ENCODE measurements around the gene AADACL2.
A peak's percentile ranks its signal among the peaks of the same experiment; 100 is the strongest.
"Not testable (repeated sequence)": the region's sequence is repeated elsewhere in the genome, so short reads cannot be mapped to it uniquely, and the experiment has no call there.

Gene AADACL2

GRCh38 chr3:151761581-151761980, 27.9 kb downstream of the AADACL2 start:
- no peaks in the 10 kb centered on the region for H3K9me3 ChIP-seq (ENCODE audit: control extremely low read depth in 1 of 5, control insufficient read depth in 4 of 5, insufficient read depth in 2 of 5, low read depth in 1 of 5, low read length in 4 of 5)
- POLR2A ChIA-PET = no interaction called here
- no peaks in the 10 kb centered on the region for H3K36me3 ChIP-seq (ENCODE audit: control insufficient read depth in 4 of 4, insufficient read depth in 4 of 4, low read length in 3 of 4)
- no peak overlapping the region for H3K4me3 ChIP-seq (ENCODE audit: control insufficient read depth in 1 of 7, extremely low read depth in 1 of 7, insufficient read depth in 4 of 7, low read depth in 2 of 7, low read length in 6 of 7)
- CTCF ChIA-PET = no interaction called here
- WGBS (ENCODE audit: insufficient coverage) = no CpG with 5 or more reads among the region's 1 CpG
- H3K4me1 ChIP-seq (ENCODE audit: control extremely low read depth in 1 of 4, control insufficient read depth in 4 of 4, insufficient read depth in 4 of 4, low read length in 3 of 4) = no peaks in the 10 kb centered on the region
- no peaks in the 10 kb centered on the region for H3K27me3 ChIP-seq (replicated peaks in 2 of 5; ENCODE audit: control insufficient read depth in 4 of 5, insufficient read depth in 5 of 5, low read length in 4 of 5)
- no peak for DNase-seq
- no peak overlapping the region for H3K27ac ChIP-seq (ENCODE audit: insufficient read depth in 1 of 2, low read depth in 1 of 2, low read length in 2 of 2, poor library complexity in 1 of 2, severe bottlenecking in 2 of 2)

GRCh38 chr3:151764699-151765098, 31.0 kb downstream of the AADACL2 start:
- POLR2A ChIA-PET = interaction anchor here (0.7 kb wide), 1 partner anchor 109 kb away, joined by 3 read pairs; no protein-coding TSS in a partner anchor
- H3K4me1 ChIP-seq (ENCODE audit: control extremely low read depth in 1 of 4, control insufficient read depth in 4 of 4, insufficient read depth in 4 of 4, low read length in 3 of 4) = peaks cover 0 to 12% (median 3%) of the 10 kb centered on the region in 4 experiments
- WGBS (ENCODE audit: insufficient coverage) = no CpG with 5 or more reads among the region's 1 CpG

GRCh38 chr3:151765685-151766084, 32.0 kb downstream of the AADACL2 start:
- Histone ChIP-seq H3K27me3 (replicated peaks in 2 of 5; ENCODE audit: control insufficient read depth in 4 of 5, insufficient read depth in 5 of 5, low read length in 4 of 5) (no peaks in the 10 kb centered on the region), H3K36me3 (ENCODE audit: control insufficient read depth in 4 of 4, insufficient read depth in 4 of 4, low read length in 3 of 4) (no peaks in the 10 kb centered on the region), H3K4me1 (ENCODE audit: control extremely low read depth in 1 of 4, control insufficient read depth in 4 of 4, insufficient read depth in 4 of 4, low read length in 3 of 4) (peaks cover 0 to 15% (median 6%) of the 10 kb centered on the region in 4 experiments), H3K9me3 (ENCODE audit: control extremely low read depth in 1 of 5, control insufficient read depth in 4 of 5, insufficient read depth in 2 of 5, low read depth in 1 of 5, low read length in 4 of 5) (no peaks in the 10 kb centered on the region), H3K27ac (ENCODE audit: insufficient read depth in 1 of 2, low read depth in 1 of 2, low read length in 2 of 2, poor library complexity in 1 of 2, severe bottlenecking in 2 of 2) (no peak overlapping the region), H3K4me3 (ENCODE audit: control insufficient read depth in 1 of 7, extremely low read depth in 1 of 7, insufficient read depth in 4 of 7, low read depth in 2 of 7, low read length in 6 of 7) (no peak overlapping the region)
- CTCF ChIA-PET = no interaction called here
- POLR2A ChIA-PET = no interaction called here
- peak in 1 of 3 donors; percentile 33 for DNase-seq

More at GRCh38 chr3:151764699-151765098, 31.0 kb downstream of the AADACL2 start:
- CTCF ChIA-PET; DNase-seq; H3K27ac ChIP-seq (ENCODE audit: insufficient read depth in 1 of 2, low read depth in 1 of 2, low read length in 2 of 2, poor library complexity in 1 of 2, severe bottlenecking in 2 of 2); H3K9me3 ChIP-seq (ENCODE audit: control extremely low read depth in 1 of 5, control insufficient read depth in 4 of 5, insufficient read depth in 2 of 5, low read depth in 1 of 5, low read length in 4 of 5); H3K36me3 ChIP-seq (ENCODE audit: control insufficient read depth in 4 of 4, insufficient read depth in 4 of 4, low read length in 3 of 4); H3K4me3 ChIP-seq (ENCODE audit: control insufficient read depth in 1 of 7, extremely low read depth in 1 of 7, insufficient read depth in 4 of 7, low read depth in 2 of 7, low read length in 6 of 7); H3K27me3 ChIP-seq (replicated peaks in 2 of 5; ENCODE audit: control insufficient read depth in 4 of 5, insufficient read depth in 5 of 5, low read length in 4 of 5): not testable (repeated sequence)

DNA sequence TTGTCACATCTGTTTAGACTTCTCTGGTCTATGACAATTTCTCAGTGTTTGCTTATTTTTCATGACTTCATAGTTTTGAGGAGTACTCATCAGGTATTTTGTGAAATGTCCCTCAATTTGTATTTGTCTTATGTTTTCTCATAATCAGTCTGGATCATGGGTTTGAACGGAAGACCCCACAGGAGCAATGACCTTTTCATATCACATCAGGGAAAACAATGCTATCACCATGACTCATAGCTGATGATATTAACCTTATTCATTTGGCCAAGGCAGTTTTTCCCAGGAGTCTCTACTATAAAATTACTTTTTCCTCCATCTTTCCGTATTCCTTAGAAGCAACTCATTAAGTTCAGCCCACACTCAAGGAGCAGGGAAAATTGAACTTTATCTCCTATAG, 32.7 kb downstream of the AADACL2 start:
- Histone ChIP-seq H3K27ac (ENCODE audit: insufficient read depth in 1 of 2, low read depth in 1 of 2, low read length in 2 of 2, poor library complexity in 1 of 2, severe bottlenecking in 2 of 2) (no peak overlapping the region), H3K36me3 (ENCODE audit: control insufficient read depth in 4 of 4, insufficient read depth in 4 of 4, low read length in 3 of 4) (no peaks in the 10 kb centered on the region), H3K4me3 (ENCODE audit: control insufficient read depth in 1 of 7, extremely low read depth in 1 of 7, insufficient read depth in 4 of 7, low read depth in 2 of 7, low read length in 6 of 7) (no peak overlapping the region), H3K27me3 (replicated peaks in 2 of 5; ENCODE audit: control insufficient read depth in 4 of 5, insufficient read depth in 5 of 5, low read length in 4 of 5) (no peaks in the 10 kb centered on the region), H3K4me1 (ENCODE audit: control extremely low read depth in 1 of 4, control insufficient read depth in 4 of 4, insufficient read depth in 4 of 4, low read length in 3 of 4) (peaks cover 0 to 21% (median 7%) of the 10 kb centered on the region in 4 experiments), H3K9me3 (ENCODE audit: control extremely low read depth in 1 of 5, control insufficient read depth in 4 of 5, insufficient read depth in 2 of 5, low read depth in 1 of 5, low read length in 4 of 5) (no peaks in the 10 kb centered on the region)
- CTCF ChIA-PET = no interaction called here
- 100% methylated on average over 1 of the region's 2 CpGs for WGBS (ENCODE audit: insufficient coverage)
- DNase-seq = no peak
- POLR2A ChIA-PET = no interaction called here

DNA sequence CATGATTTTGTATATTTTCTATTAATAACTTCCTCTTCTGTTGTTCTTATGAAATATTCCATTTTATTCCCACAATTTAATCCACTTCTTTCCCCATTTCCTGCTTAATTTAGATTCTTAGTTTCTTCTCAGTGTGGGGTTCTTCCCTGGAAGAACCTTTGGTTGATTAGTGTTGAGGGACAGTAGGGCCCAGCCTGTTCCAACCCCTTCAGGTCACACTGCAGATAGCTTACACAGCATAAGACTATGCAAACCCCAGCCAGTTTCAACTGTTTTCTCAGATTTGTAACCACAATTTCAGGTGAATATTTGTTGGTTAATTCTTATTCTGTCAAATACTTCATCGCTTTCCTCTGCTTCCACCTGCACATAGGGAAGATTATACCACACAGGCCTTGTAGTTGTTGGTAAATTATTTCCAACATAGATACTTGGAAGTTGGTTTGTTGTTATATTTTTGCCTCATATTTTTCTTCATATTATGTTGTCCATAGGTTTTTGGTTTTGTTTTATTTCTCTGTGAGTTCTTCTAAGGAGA, 34.7 kb downstream of the AADACL2 start:
- ChIA-PET CTCF (interaction anchor here (0.5 kb wide), 1 partner anchor 928 kb away, joined by 3 read pairs; no protein-coding TSS in a partner anchor), POLR2A (interaction anchor here (0.6 kb wide), 1 partner anchor 26 kb away, joined by 3 read pairs; no protein-coding TSS in a partner anchor)
- no peaks in the 10 kb centered on the region for H3K9me3 ChIP-seq (ENCODE audit: control extremely low read depth in 1 of 5, control insufficient read depth in 4 of 5, insufficient read depth in 2 of 5, low read depth in 1 of 5, low read length in 4 of 5)
- WGBS (ENCODE audit: insufficient coverage) = no CpG with 5 or more reads among the region's 1 CpG
- H3K4me3 ChIP-seq (ENCODE audit: control insufficient read depth in 1 of 7, extremely low read depth in 1 of 7, insufficient read depth in 4 of 7, low read depth in 2 of 7, low read length in 6 of 7) = no peak overlapping the region
- no peaks in the 10 kb centered on the region for H3K27me3 ChIP-seq (replicated peaks in 2 of 5; ENCODE audit: control insufficient read depth in 4 of 5, insufficient read depth in 5 of 5, low read length in 4 of 5)
- H3K36me3 ChIP-seq (ENCODE audit: control insufficient read depth in 4 of 4, insufficient read depth in 4 of 4, low read length in 3 of 4) = no peaks in the 10 kb centered on the region
- H3K27ac ChIP-seq (ENCODE audit: insufficient read depth in 1 of 2, low read depth in 1 of 2, low read length in 2 of 2, poor library complexity in 1 of 2, severe bottlenecking in 2 of 2) = no peak overlapping the region
- peaks cover 0 to 21% (median 7%) of the 10 kb centered on the region in 4 experiments for H3K4me1 ChIP-seq (ENCODE audit: control extremely low read depth in 1 of 4, control insufficient read depth in 4 of 4, insufficient read depth in 4 of 4, low read length in 3 of 4)
- no peak for DNase-seq

GRCh38 chr3:151769175-151769574, 35.4 kb downstream of the AADACL2 start:
- H3K9me3 ChIP-seq (ENCODE audit: control extremely low read depth in 1 of 5, control insufficient read depth in 4 of 5, insufficient read depth in 2 of 5, low read depth in 1 of 5, low read length in 4 of 5) = no peaks in the 10 kb centered on the region
- H3K36me3 ChIP-seq (ENCODE audit: control insufficient read depth in 4 of 4, insufficient read depth in 4 of 4, low read length in 3 of 4) = no peaks in the 10 kb centered on the region
- WGBS (ENCODE audit: insufficient coverage) = 60% methylated on average over 1 of the region's 2 CpGs
- H3K27me3 ChIP-seq (replicated peaks in 2 of 5; ENCODE audit: control insufficient read depth in 4 of 5, insufficient read depth in 5 of 5, low read length in 4 of 5) = no peaks in the 10 kb centered on the region
- DNase-seq = peak in 2 of 3 donors; percentile 11 to 24
- ChIA-PET CTCF (no interaction called here), POLR2A (interaction anchor here (0.6 kb wide), 1 partner anchor 27 kb away, joined by 3 read pairs; no protein-coding TSS in a partner anchor)
- H3K27ac ChIP-seq (ENCODE audit: insufficient read depth in 1 of 2, low read depth in 1 of 2, low read length in 2 of 2, poor library complexity in 1 of 2, severe bottlenecking in 2 of 2) = no peak overlapping the region
- H3K4me1 ChIP-seq (ENCODE audit: control extremely low read depth in 1 of 4, control insufficient read depth in 4 of 4, insufficient read depth in 4 of 4, low read length in 3 of 4) = peaks cover 0 to 21% (median 7%) of the 10 kb centered on the region in 4 experiments
- H3K4me3 ChIP-seq (ENCODE audit: control insufficient read depth in 1 of 7, extremely low read depth in 1 of 7, insufficient read depth in 4 of 7, low read depth in 2 of 7, low read length in 6 of 7) = no peak overlapping the region

DNA sequence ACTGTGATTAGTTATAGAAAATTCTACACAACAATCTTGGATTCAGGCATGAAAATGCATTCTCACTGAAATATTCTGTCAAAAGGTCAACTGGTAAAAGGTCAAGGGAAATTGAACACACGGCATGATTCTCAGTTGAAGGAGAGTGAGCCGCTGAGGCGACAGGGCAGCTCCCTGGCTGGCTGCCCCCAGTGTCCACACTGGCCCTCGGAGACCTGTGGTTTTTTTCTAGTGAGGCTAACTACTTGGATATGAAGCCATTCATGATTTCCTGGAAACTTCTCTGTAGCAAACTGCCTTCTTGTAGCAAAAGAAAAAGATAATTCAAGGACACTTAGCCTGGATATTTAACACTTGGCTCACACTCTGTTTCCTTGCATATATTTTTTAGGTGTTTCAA, 37.2 kb downstream of the AADACL2 start:
- Histone ChIP-seq H3K4me1 (ENCODE audit: control extremely low read depth in 1 of 4, control insufficient read depth in 4 of 4, insufficient read depth in 4 of 4, low read length in 3 of 4) (peaks cover 0 to 21% (median 7%) of the 10 kb centered on the region in 4 experiments), H3K27ac (ENCODE audit: insufficient read depth in 1 of 2, low read depth in 1 of 2, low read length in 2 of 2, poor library complexity in 1 of 2, severe bottlenecking in 2 of 2) (no peak overlapping the region), H3K36me3 (ENCODE audit: control insufficient read depth in 4 of 4, insufficient read depth in 4 of 4, low read length in 3 of 4) (no peaks in the 10 kb centered on the region), H3K9me3 (ENCODE audit: control extremely low read depth in 1 of 5, control insufficient read depth in 4 of 5, insufficient read depth in 2 of 5, low read depth in 1 of 5, low read length in 4 of 5) (no peaks in the 10 kb centered on the region), H3K4me3 (ENCODE audit: control insufficient read depth in 1 of 7, extremely low read depth in 1 of 7, insufficient read depth in 4 of 7, low read depth in 2 of 7, low read length in 6 of 7) (no peak overlapping the region), H3K27me3 (replicated peaks in 2 of 5; ENCODE audit: control insufficient read depth in 4 of 5, insufficient read depth in 5 of 5, low read length in 4 of 5) (no peaks in the 10 kb centered on the region)
- POLR2A ChIA-PET = no interaction called here
- DNase-seq = no peak
- CTCF ChIA-PET = no interaction called here
- WGBS (ENCODE audit: insufficient coverage) = 94% methylated on average over 4 of the region's 4 CpGs

Data from common myeloid progenitor, CD34-positive (primary cell).